PC-9 (cell line): ENCODE data around the gene HAUS6. TPM values are rescaled to one million over a fixed set of nuclear protein-coding genes. Genes with fewer than 3 reads are reported as not detected.
A peak's percentile ranks its signal among the peaks of the same experiment; 100 is the strongest.

Source experiments
- BruUV-seq: library from RNA; stranded (reverse); fragments of 400-500 nt; replicated peaks from 2 replicates; lab custom pipeline; 2021; lab: Mats Ljungman, UMichigan
- CTCF ChIA-PET: fragments of 300-600 bp; sonication (Branson Sonifier 250); formaldehyde crosslinking; loops from one replicate; lab custom pipeline; 2022; ENCODE audit warnings: antibody characterized with exemption; lab: Charles Lee
- POLR2A ChIA-PET: fragments of 300-600 bp; sonication (Branson Sonifier 250); formaldehyde crosslinking; loops from one replicate; lab custom pipeline; 2022; ENCODE audit warnings: antibody characterized with exemption; ENCODE audit not compliant: unreplicated experiment; lab: Charles Lee
- DNase-seq, 2 experiments: peaks; one replicate each; pipeline versions ENCODE4 v3.0.0 to v3.0.0-alpha.2; 2015 to 2022; ENCODE audit warnings: mixed read lengths in 1 of 2
- H2AFZ ChIP-seq: fragments of 200-600 bp; sonication (generic); 2 replicates; pipeline ENCODE4 v1.8.1; 2017; ENCODE audit warnings: antibody characterized with exemption
- H3F3A ChIP-seq: fragments of 200-600 bp; sonication (generic); 2 replicates; pipeline ENCODE4 v1.8.1; 2017; ENCODE audit warnings: antibody characterized with exemption, mild to moderate bottlenecking, low read depth; ENCODE audit not compliant: insufficient read depth
- H3K27ac ChIP-seq: fragments of 200-600 bp; sonication (generic); 2 replicates; pipeline ENCODE4 v1.6.1; 2016; ENCODE audit warnings: mixed run types
- H3K27me3 ChIP-seq: fragments of 200-600 bp; sonication (generic); 2 replicates; pipeline ENCODE4 v1.6.1; 2016; ENCODE audit warnings: low read depth, mixed run types; ENCODE audit not compliant: insufficient read depth
- H3K36me3 ChIP-seq: fragments of 200-600 bp; sonication (generic); 2 replicates; pipeline ENCODE4 v1.6.1; 2016; ENCODE audit warnings: low read depth, mixed run types
- H3K4me1 ChIP-seq: fragments of 200-600 bp; sonication (generic); replicated peaks from 2 replicates; pipeline ENCODE4 v1.6.1; 2016; ENCODE audit warnings: mixed run types; ENCODE audit not compliant: insufficient read depth
- H3K4me2 ChIP-seq: fragments of 200-600 bp; sonication (generic); 2 replicates; pipeline ENCODE4 v1.6.1; 2017; ENCODE audit warnings: mixed run types
- H3K4me3 ChIP-seq: fragments of 200-600 bp; sonication (generic); 2 replicates; pipeline ENCODE4 v1.6.1; 2016; ENCODE audit warnings: mixed run types
- H3K79me2 ChIP-seq: fragments of 200-600 bp; sonication (generic); 2 replicates; pipeline ENCODE4 v1.6.1; 2017; ENCODE audit warnings: low read depth, mixed run types
- H3K9me2 ChIP-seq: fragments of 200-600 bp; sonication (generic); 2 replicates; pipeline ENCODE4 v1.8.1; 2017; ENCODE audit warnings: mild to moderate bottlenecking; ENCODE audit not compliant: insufficient read depth
- H3K9me3 ChIP-seq: fragments of 200-600 bp; sonication (generic); 2 replicates; pipeline ENCODE4 v1.8.1; 2016; ENCODE audit warnings: low read depth; ENCODE audit not compliant: insufficient read depth
- H4K20me1 ChIP-seq: fragments of 200-600 bp; sonication (generic); 2 replicates; pipeline ENCODE4 v1.8.1; 2017; ENCODE audit not compliant: insufficient read depth
- EZH2 ChIP-seq: fragments of 200-600 bp; sonication (generic); IDR thresholded peaks from 2 replicates; pipeline ENCODE4 v1.8.0; 2017; ENCODE audit warnings: antibody characterized with exemption, low read depth
- intact Hi-C: fragments of 100-400 bp; cut with micrococcal nuclease; formaldehyde crosslinking; loops from one replicate; pipeline ENCODE4 v1.10.0; 2022; ENCODE audit not compliant: unreplicated experiment
- total RNA-seq: library from RNA; stranded (reverse); gene quantifications from 2 replicates; pipeline ENCODE4 v1.2.3, GENCODE V29; 2021
- TF ChIP-seq, protein P1 (sequence below): fragments of 200-600 bp; sonication (generic); conservative IDR thresholded peaks from 2 replicates; pipeline ENCODE4 v1.6.1; 2017; ENCODE audit warnings: mixed run types, antibody characterized with exemption, mild to moderate bottlenecking, moderate library complexity

Gene HAUS6
- total RNA-seq, 1 experiment from 2014 or later: 19.1 TPM

DNA sequence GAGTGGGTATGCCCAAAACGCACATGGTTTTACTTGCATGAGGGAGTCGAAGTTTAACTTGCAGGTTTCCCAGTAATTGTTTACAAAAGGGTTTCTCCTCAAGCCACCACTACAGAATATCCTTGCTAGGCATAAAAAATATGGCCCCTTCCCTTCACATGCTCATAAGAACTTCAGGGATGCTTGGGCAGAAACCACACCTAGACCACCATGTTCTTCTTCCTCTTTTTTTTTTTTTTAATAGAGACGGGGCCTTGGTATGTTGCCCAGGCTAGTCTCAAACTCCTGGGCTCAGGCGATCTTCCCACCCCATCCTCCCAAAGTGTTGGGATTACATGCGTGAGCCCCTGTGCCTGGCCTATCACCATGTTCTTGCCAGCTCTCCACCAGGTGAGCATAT, 43.2 kb upstream of the HAUS6 start:
- Histone ChIP-seq H4K20me1 (no peaks in the 10 kb centered on the region), H3K79me2 (no peaks in the 10 kb centered on the region), H3K4me3 (no peak overlapping the region), H3K4me1 (no peaks in the 10 kb centered on the region), H3K9me3 (no peaks in the 10 kb centered on the region), H3K27ac (no peak overlapping the region), H3K9me2 (no peaks in the 10 kb centered on the region), H3K4me2 (no peak overlapping the region), H3K36me3 (no peaks in the 10 kb centered on the region), H2AFZ (no peak overlapping the region), H3F3A (no peaks in the 10 kb centered on the region), H3K27me3 (no peaks in the 10 kb centered on the region)
- DNase-seq: no peak
- intact Hi-C loops: no loop called here
- no peak for TF ChIP-seq EZH2
- TF ChIP-seq, protein P1, sequence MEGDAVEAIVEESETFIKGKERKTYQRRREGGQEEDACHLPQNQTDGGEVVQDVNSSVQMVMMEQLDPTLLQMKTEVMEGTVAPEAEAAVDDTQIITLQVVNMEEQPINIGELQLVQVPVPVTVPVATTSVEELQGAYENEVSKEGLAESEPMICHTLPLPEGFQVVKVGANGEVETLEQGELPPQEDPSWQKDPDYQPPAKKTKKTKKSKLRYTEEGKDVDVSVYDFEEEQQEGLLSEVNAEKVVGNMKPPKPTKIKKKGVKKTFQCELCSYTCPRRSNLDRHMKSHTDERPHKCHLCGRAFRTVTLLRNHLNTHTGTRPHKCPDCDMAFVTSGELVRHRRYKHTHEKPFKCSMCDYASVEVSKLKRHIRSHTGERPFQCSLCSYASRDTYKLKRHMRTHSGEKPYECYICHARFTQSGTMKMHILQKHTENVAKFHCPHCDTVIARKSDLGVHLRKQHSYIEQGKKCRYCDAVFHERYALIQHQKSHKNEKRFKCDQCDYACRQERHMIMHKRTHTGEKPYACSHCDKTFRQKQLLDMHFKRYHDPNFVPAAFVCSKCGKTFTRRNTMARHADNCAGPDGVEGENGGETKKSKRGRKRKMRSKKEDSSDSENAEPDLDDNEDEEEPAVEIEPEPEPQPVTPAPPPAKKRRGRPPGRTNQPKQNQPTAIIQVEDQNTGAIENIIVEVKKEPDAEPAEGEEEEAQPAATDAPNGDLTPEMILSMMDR: no peak
- POLR2A ChIA-PET: no interaction called here
- CTCF ChIA-PET: no interaction called here
- BruUV-seq: no TSS peak

DNA sequence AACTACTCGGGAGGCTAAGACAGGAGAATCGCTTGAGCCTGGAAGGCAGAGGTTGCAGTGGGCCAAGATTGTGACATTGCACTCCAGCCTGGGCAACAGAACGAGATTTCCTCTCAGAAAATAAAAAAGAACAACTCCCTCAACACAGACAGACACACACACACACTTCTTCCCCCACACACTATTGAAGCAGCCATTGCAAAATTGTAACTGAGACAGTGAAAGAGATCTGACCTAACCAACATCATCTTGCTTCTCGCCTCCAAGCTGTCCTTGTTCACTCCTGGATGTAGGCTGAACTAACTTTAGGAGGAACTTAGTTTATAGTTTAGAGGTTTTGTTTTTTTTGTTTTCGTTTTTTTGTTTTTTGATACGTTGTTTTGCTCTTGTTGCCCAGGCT, 37.6 kb upstream of the HAUS6 start:
- H3K27ac ChIP-seq: no peak overlapping the region
- no peak overlapping the region for H3K4me2 ChIP-seq
- H3K79me2 ChIP-seq: no peaks in the 10 kb centered on the region
- no peak overlapping the region for H3K4me3 ChIP-seq
- H4K20me1 ChIP-seq: no peaks in the 10 kb centered on the region
- no peak overlapping the region for H2AFZ ChIP-seq
- H3F3A ChIP-seq: peaks cover 7% of the 10 kb centered on the region; the same call in 1 of the 2 replicates
- no peak for TF ChIP-seq EZH2
- TF ChIP-seq, protein P1: no peak
- no peak for DNase-seq
- H3K9me2 ChIP-seq: no peaks in the 10 kb centered on the region
- CTCF ChIA-PET: no interaction called here
- H3K36me3 ChIP-seq: no peaks in the 10 kb centered on the region
- no TSS peak for BruUV-seq
- H3K27me3 ChIP-seq: no peaks in the 10 kb centered on the region
- POLR2A ChIA-PET: no interaction called here
- intact Hi-C loops: no loop called here
- H3K9me3 ChIP-seq: no peaks in the 10 kb centered on the region
- peaks cover 14% of the 10 kb centered on the region for H3K4me1 ChIP-seq

DNA sequence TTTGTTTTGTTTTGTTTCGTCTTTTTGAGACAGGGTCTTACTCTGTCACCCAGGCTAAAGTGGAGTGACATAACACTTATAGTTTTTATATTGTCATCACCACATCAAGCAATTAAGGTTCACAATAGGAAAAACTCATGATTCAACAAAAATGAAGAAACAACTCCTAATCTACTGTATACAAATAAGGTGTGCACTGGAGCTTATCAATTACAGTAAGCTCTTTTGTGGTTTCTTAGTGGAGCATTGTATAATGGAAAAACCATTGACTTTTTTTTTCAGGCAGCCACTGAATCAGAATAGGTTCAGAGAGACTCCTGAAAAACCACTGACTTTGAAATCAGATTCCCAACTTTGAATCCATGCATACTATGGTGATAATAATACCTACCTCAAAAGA, 35.4 kb upstream of the HAUS6 start:
- Histone ChIP-seq H3K27ac (peak overlapping the region; percentile 68), H3F3A (peaks cover 7% of the 10 kb centered on the region; the same call in 1 of the 2 replicates), H3K79me2 (no peaks in the 10 kb centered on the region), H3K4me1 (peaks cover 24% of the 10 kb centered on the region), H4K20me1 (no peaks in the 10 kb centered on the region), H3K9me3 (no peaks in the 10 kb centered on the region), H3K4me2 (0 out of 2 replicates have a peak overlapping the region, but pooled peaks have one; percentile 47), H3K27me3 (no peaks in the 10 kb centered on the region), H2AFZ (no peak overlapping the region), H3K9me2 (no peaks in the 10 kb centered on the region), H3K4me3 (no peak overlapping the region), H3K36me3 (no peaks in the 10 kb centered on the region)
- no TSS peak for BruUV-seq
- intact Hi-C loops: no loop called here
- POLR2A ChIA-PET: no interaction called here
- CTCF ChIA-PET: no interaction called here
- TF ChIP-seq, protein P1: no peak
- no peak for TF ChIP-seq EZH2
- DNase-seq: no peak
